T47D (cell line): Measurements from ENCODE around the gene TBC1D12.

Source experiments
- DNase-seq, 2 experiments: peaks; one replicate each; pipeline versions ENCODE4 v3.0.0 to v3.0.0-alpha.2; 2011 to 2012; ENCODE audit warnings: low read depth in 1 of 2, low spot score in 1 of 2
- JUND ChIP-seq: IDR thresholded peaks from 2 replicates; pipeline ENCODE4 v1.6.1; 2012; ENCODE audit warnings: low read depth
- in situ Hi-C: cut with HindIII; loops from 2 replicates; pipeline ENCODE4 v1.10.0; 2016; ENCODE audit warnings: low sequenced_read_pairs, low pct_unique_long_range_greater_than_20kb

TBC1D12 gene

GRCh38 chr10:94450782-94451181 lies 48.4 kb downstream of the TBC1D12 start:
- in situ Hi-C loops: no loop called here

GRCh38 chr10:94451883-94452519 lies 49.7 kb downstream of the TBC1D12 start:
- no peak for TF ChIP-seq JUND
- no peak for DNase-seq
- in situ Hi-C loops: no loop called here

More at GRCh38 chr10:94450782-94451181, 48.4 kb downstream of the TBC1D12 start:
- no peak for TF ChIP-seq JUND
- DNase-seq: no peak

- in situ Hi-C loops: no loop called here
- no peak for DNase-seq
- no peak for TF ChIP-seq JUND
These were observed 54.6 kb downstream of the TBC1D12 start for GRCh38 chr10:94456942-94457341.

GRCh38 chr10:94459385-94459784 lies 57.0 kb downstream of the TBC1D12 start:
- no peak for DNase-seq
- TF ChIP-seq JUND: no peak
- in situ Hi-C loops: no loop called here

GRCh38 chr10:94461503-94461902 lies 59.2 kb downstream of the TBC1D12 start:
- no peak for TF ChIP-seq JUND
- DNase-seq: no peak
- in situ Hi-C loops: no loop called here

- no peak for TF ChIP-seq JUND
These were observed 59.8 kb downstream of the TBC1D12 start for GRCh38 chr10:94462130-94462529.

GRCh38 chr10:94465684-94466083 lies 63.3 kb downstream of the TBC1D12 start:
- no peak for DNase-seq
- in situ Hi-C loops: no loop called here
- TF ChIP-seq JUND: no peak

More at GRCh38 chr10:94462130-94462529, 59.8 kb downstream of the TBC1D12 start:
- no peak for DNase-seq
- in situ Hi-C loops: no loop called here

- TF ChIP-seq JUND: no peak
- in situ Hi-C loops: no loop called here
- DNase-seq: no peak
These were observed 79.1 kb downstream of the TBC1D12 start for GRCh38 chr10:94481410-94481809.

- no peak for TF ChIP-seq JUND
- DNase-seq: no peak
- in situ Hi-C loops: no loop called here
These were observed 81.6 kb downstream of the TBC1D12 start for GRCh38 chr10:94483970-94484369.

- TF ChIP-seq JUND: no peak
- in situ Hi-C loops: no loop called here
- DNase-seq: no peak
These were observed 82.8 kb downstream of the TBC1D12 start for GRCh38 chr10:94485094-94485493.

GRCh38 chr10:94487575-94487974 lies 85.2 kb downstream of the TBC1D12 start:
- no peak for DNase-seq
- in situ Hi-C loops: no loop called here
- TF ChIP-seq JUND: no peak

GRCh38 chr10:94489107-94489506 lies 86.8 kb downstream of the TBC1D12 start:
- TF ChIP-seq JUND: no peak
- in situ Hi-C loops: no loop called here
- no peak for DNase-seq

GRCh38 chr10:94489976-94490788 lies 87.8 kb downstream of the TBC1D12 start:
- no peak for TF ChIP-seq JUND
- no peak for DNase-seq
- in situ Hi-C loops: no loop called here
